Activated CD4-positive, alpha-beta T cell treated with anti-CD3 and anti-CD28 coated beads, Interleukin-2, amount 50 U/mL, for 4 hours (primary cell): ENCODE data around the gene LSM5.
"Not testable (repeated sequence)": the region's sequence is repeated elsewhere in the genome, so short reads cannot be mapped to it uniquely, and the experiment has no call there.

ENCODE experiments used
- DNase-seq, 2 experiments: peaks; one replicate each; pipeline ENCODE4 v3.0.0-alpha.2; 2020

LSM5 gene

GRCh38 chr7:32502728-32503127, 12.5 kb upstream of the LSM5 start:
- DNase-seq = peak in 1 of 2 experiments; percentile 27

GRCh38 chr7:32501522-32501921, 11.3 kb upstream of the LSM5 start:
- DNase-seq = no peak

GRCh38 chr7:32500922-32501341, 10.8 kb upstream of the LSM5 start:
- DNase-seq = no peak

- not testable (repeated sequence) for DNase-seq
Observed at GRCh38 chr7:32500216-32500615, 10.0 kb upstream of the LSM5 start.

- DNase-seq = not testable (repeated sequence)
Observed at GRCh38 chr7:32499755-32500154, 9.6 kb upstream of the LSM5 start.

- DNase-seq = no peak
Observed at GRCh38 chr7:32496052-32496813, 6.1 kb upstream of the LSM5 start.

GRCh38 chr7:32495298-32496051, 5.3 kb upstream of the LSM5 start, which contains the start of gene AVL9:
Gene AVL9, plus strand, starts transcription at chr7:32495489. Its CDS starts 221 bp downstream, at chr7:32495710.
- peak; percentile 99 to 100 for DNase-seq

- no peak for DNase-seq
Observed at GRCh38 chr7:32494946-32495297, 4.7 kb upstream of the LSM5 start.

- no peak for DNase-seq
Observed at GRCh38 chr7:32489788-32490126, 423 bp downstream of the LSM5 start.

GRCh38 chr7:32481921-32482320, 8.3 kb downstream of the LSM5 start:
- DNase-seq = no peak

- DNase-seq = no peak
Observed at GRCh38 chr7:32481176-32481575, 9.0 kb downstream of the LSM5 start.

- no peak for DNase-seq
Observed at GRCh38 chr7:32479574-32480200, 10.5 kb downstream of the LSM5 start.

- no peak for DNase-seq
Observed at GRCh38 chr7:32477649-32477980, 12.6 kb downstream of the LSM5 start.

GRCh38 chr7:32476816-32477648, 13.1 kb downstream of the LSM5 start:
- DNase-seq = no peak

- DNase-seq = no peak
Observed at GRCh38 chr7:32474008-32474407, 16.2 kb downstream of the LSM5 start.

GRCh38 chr7:32472015-32472414, 18.2 kb downstream of the LSM5 start:
- no peak for DNase-seq

GRCh38 chr7:32470871-32471270, 19.3 kb downstream of the LSM5 start:
- no peak for DNase-seq

- DNase-seq = not testable (repeated sequence)
Observed at GRCh38 chr7:32470004-32470403, 20.2 kb downstream of the LSM5 start.

- DNase-seq = not testable (repeated sequence)
Observed at GRCh38 chr7:32464641-32465416, 25.4 kb downstream of the LSM5 start.

GRCh38 chr7:32462977-32463376, 27.2 kb downstream of the LSM5 start:
- DNase-seq = no peak

- DNase-seq = no peak
Observed at GRCh38 chr7:32462451-32462850, 27.7 kb downstream of the LSM5 start.

- DNase-seq = no peak
Observed at GRCh38 chr7:32461484-32461883, 28.7 kb downstream of the LSM5 start.
